ENCODE measurements around the gene RGS7BP.

Gene RGS7BP

GRCh38 chr5:64634997-64635686 is 129.3 kb downstream of the RGS7BP start:
- DNase-seq (ENCODE audit: low read depth): no peak

- DNase-seq (ENCODE audit: low read depth): no peak
These were observed 131.3 kb downstream of the RGS7BP start for GRCh38 chr5:64637144-64637543.

- DNase-seq (ENCODE audit: low read depth): no peak
These were observed 132.1 kb downstream of the RGS7BP start for GRCh38 chr5:64637837-64638443.

GRCh38 chr5:64644831-64645230 is 139.0 kb downstream of the RGS7BP start:
- no peak for DNase-seq (ENCODE audit: low read depth)

GRCh38 chr5:64646169-64646568 is 140.4 kb downstream of the RGS7BP start:
- no peak for DNase-seq (ENCODE audit: low read depth)

- DNase-seq (ENCODE audit: low read depth): no peak
These were observed 143.7 kb downstream of the RGS7BP start for GRCh38 chr5:64649512-64649911.

GRCh38 chr5:64653766-64654560 is 148.1 kb downstream of the RGS7BP start:
- DNase-seq (ENCODE audit: low read depth): no peak

- DNase-seq (ENCODE audit: low read depth): no peak
These were observed 148.7 kb downstream of the RGS7BP start for GRCh38 chr5:64654561-64654938.

GRCh38 chr5:64655596-64655995 is 149.8 kb downstream of the RGS7BP start:
- DNase-seq (ENCODE audit: low read depth): no peak

GRCh38 chr5:64659289-64659688 is 153.5 kb downstream of the RGS7BP start:
- DNase-seq (ENCODE audit: low read depth): no peak

All from T-helper 22 cell (primary cell).